22Rv1 (cell line): Measurements from ENCODE around the gene LEFTY2.
"Not testable (repeated sequence)": the region's sequence is repeated elsewhere in the genome, so short reads cannot be mapped to it uniquely, and the experiment has no call there.

Source experiments
- H3K27ac ChIP-seq: fragments of 450-650 bp; 2 replicates; pipeline ENCODE4 v1.5.1; 2017
- CTCF ChIP-seq: fragments of 450-650 bp; IDR thresholded peaks from 2 replicates; pipeline ENCODE4 v1.5.1; 2017; ENCODE audit warnings: mild to moderate bottlenecking
- ZFX ChIP-seq: fragments of 450-650 bp; IDR thresholded peaks from 2 replicates; pipeline ENCODE4 v1.6.1; 2017; ENCODE audit warnings: antibody characterized with exemption, borderline replicate concordance

LEFTY2 gene

GRCh38 chr1:225889743-225890142 lies 51.3 kb downstream of the LEFTY2 start:
- H3K27ac ChIP-seq = no peak overlapping the region
- TF ChIP-seq CTCF = no peak
- TF ChIP-seq ZFX = no peak

GRCh38 chr1:225888898-225889601 lies 52.0 kb downstream of the LEFTY2 start, which contains the start of gene LEFTY1:
Gene LEFTY1, minus strand, starts transcription at chr1:225889146. Its CDS starts 80 bp downstream, at chr1:225889066.
- TF ChIP-seq ZFX = no peak
- no peak for TF ChIP-seq CTCF
- H3K27ac ChIP-seq = no peak within 1 kb of the TSS

GRCh38 chr1:225888289-225888897 lies 52.6 kb downstream of the LEFTY2 start:
- TF ChIP-seq ZFX (no peak), CTCF (no peak)
- no peak overlapping the region for H3K27ac ChIP-seq

- H3K27ac ChIP-seq = not testable (repeated sequence)
These were observed 53.3 kb downstream of the LEFTY2 start for GRCh38 chr1:225887554-225888288.

- H3K27ac ChIP-seq = no peak overlapping the region
- TF ChIP-seq CTCF = no peak
- no peak for TF ChIP-seq ZFX
These were observed 54.0 kb downstream of the LEFTY2 start for GRCh38 chr1:225887030-225887314.
